Natural killer cell (primary cell): Measurements from ENCODE around the gene SORBS2. TPM values are rescaled to one million over a fixed set of nuclear protein-coding genes. Genes with fewer than 3 reads are reported as not detected.

Experiments used
- ATAC-seq, 3 donors: fragments of 150-1000 bp in 2 of 3; fragments of 200-7000 bp in 1 of 3; cut with Tn5 transposase; 1 replicate in 1 of 3; 2 replicates in 2 of 3; pipeline ENCODE4 v1.10.0; 2021; ENCODE audit warnings: mild to moderate bottlenecking in 2 of 3, moderate library complexity in 2 of 3
- DNase-seq, 2 donors: peaks; one replicate each; pipeline versions ENCODE4 v3.0.0 to v3.0.0-alpha.2; 2013 to 2021; ENCODE audit warnings: mixed read lengths in 1 of 2
- H3K27ac ChIP-seq: one replicate; pipeline ENCODE4 v1.5.1; 2013; ENCODE audit warnings: mild to moderate bottlenecking, low read length
- H3K27me3 ChIP-seq: one replicate; pipeline ENCODE4 v1.6.1; 2013; ENCODE audit warnings: low read length; ENCODE audit not compliant: control insufficient read depth, insufficient read depth
- H3K36me3 ChIP-seq: one replicate; pipeline ENCODE4 v1.6.1; 2013; ENCODE audit warnings: low read length; ENCODE audit not compliant: control insufficient read depth, insufficient read depth
- H3K4me1 ChIP-seq: one replicate; pipeline ENCODE4 v1.6.1; 2013; ENCODE audit warnings: low read length; ENCODE audit not compliant: control insufficient read depth, insufficient read depth
- H3K4me3 ChIP-seq: one replicate; pipeline ENCODE4 v1.5.1; 2013; ENCODE audit warnings: low read length
- H3K9me3 ChIP-seq: one replicate; pipeline ENCODE4 v1.6.1; 2013; ENCODE audit warnings: low read length; ENCODE audit not compliant: control insufficient read depth, insufficient read depth
- H3K27ac Mint-ChIP-seq, 2 donors: one replicate each; pipeline ENCODE4 v1.8.0; 2022; ENCODE audit warnings: mild to moderate bottlenecking in 2 of 2, mixed read lengths in 2 of 2, moderate library complexity in 1 of 2
- H3K27me3 Mint-ChIP-seq, 2 donors: one replicate each; pipeline ENCODE4 v1.8.0; 2022; ENCODE audit warnings: low read depth in 2 of 2, mixed read lengths in 2 of 2
- H3K36me3 Mint-ChIP-seq: one replicate; pipeline ENCODE4 v1.8.0; 2022; ENCODE audit warnings: mixed read lengths
- H3K4me1 Mint-ChIP-seq, 2 donors: one replicate each; pipeline ENCODE4 v1.8.0; 2022; ENCODE audit warnings: mixed read lengths in 2 of 2
- H3K4me3 Mint-ChIP-seq: one replicate; pipeline ENCODE4 v1.8.0; 2022; ENCODE audit warnings: mild to moderate bottlenecking, moderate library complexity, mixed read lengths
- H3K9me3 Mint-ChIP-seq, 2 donors: one replicate each; pipeline ENCODE4 v1.8.0; 2022; ENCODE audit warnings: mixed read lengths in 2 of 2
- CTCF ChIP-seq: fragments of 200-600 bp; IDR thresholded peaks from one replicate; pipeline ENCODE4 v1.8.0; 2022; ENCODE audit warnings: antibody characterized with exemption
- WGBS: methylation state at CpG from one replicate; pipeline ENCODE4 v1.1.7; 2013; ENCODE audit warnings: missing lambda C conversion rate; ENCODE audit not compliant: insufficient coverage; 5-methylcytosine and 5-hydroxymethylcytosine counted together
- intact Hi-C: fragments of 100-400 bp; cut with micrococcal nuclease; formaldehyde crosslinking; loops from one replicate; pipeline ENCODE4 v1.14.2; 2022
- total RNA-seq, 4 donors: library from RNA; stranded (reverse); fragments of 120-200 nt in 1 of 4; gene quantifications; one replicate each; pipeline versions ENCODE4 v1.2.3 to v1.2.4, GENCODE V29; 2013 to 2022

SORBS2 gene
- total RNA-seq, 3 donors from 2014 or later (not counting 1 experiment from before 2014, with no cell fraction given), result 10.2 to 15.6 (median 13.5) TPM

DNA sequence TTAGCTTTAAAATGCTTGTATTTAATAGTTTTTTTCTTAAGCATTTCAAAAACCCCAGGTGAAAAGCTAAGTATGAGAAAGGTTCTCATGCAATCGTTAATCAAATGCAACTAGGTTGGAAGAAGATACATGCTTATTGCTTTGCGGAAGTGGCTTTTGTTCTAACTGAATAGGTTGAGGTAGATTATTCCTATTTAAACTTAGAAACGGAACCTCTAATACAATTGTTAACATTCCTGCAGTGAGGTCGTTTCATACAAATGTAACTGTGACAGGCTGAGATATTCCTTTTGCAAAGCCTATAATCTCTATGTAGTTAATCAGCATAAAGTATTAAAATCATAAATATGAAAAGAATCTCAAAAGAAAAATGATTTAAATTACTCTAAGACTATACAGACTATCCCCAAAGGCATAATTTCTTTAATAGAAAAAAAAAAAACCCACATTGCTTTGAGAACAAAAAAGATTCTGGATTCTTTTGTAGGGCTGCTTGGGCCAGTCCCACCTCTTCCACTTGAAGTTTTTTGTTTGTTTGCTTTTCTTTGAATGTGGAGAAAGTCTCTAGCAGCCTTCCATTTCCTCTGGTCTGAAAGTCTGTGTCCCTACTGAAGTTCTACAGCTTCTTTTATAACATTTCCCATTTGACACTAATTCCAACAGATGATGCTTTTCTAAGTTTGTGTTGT lies 25.6 kb upstream of the SORBS2 start:
- DNase-seq, result no peak
- Mint-ChIP-seq H3K4me3 (no peak overlapping the region), H3K9me3 (no peaks in the 10 kb centered on the region), H3K4me1 (no peaks in the 10 kb centered on the region), H3K27me3 (peaks cover 0 to 7% of the 10 kb centered on the region in 2 donors), H3K27ac (no peak overlapping the region), H3K36me3 (no peaks in the 10 kb centered on the region)
- no peak for TF ChIP-seq CTCF
- 100% methylated on average over 2 of the region's 4 CpGs for WGBS
- ATAC-seq, result no peak
- Histone ChIP-seq H3K27me3 (no peaks in the 10 kb centered on the region), H3K27ac (no peak overlapping the region), H3K36me3 (no peaks in the 10 kb centered on the region), H3K4me1 (no peaks in the 10 kb centered on the region), H3K4me3 (no peak overlapping the region), H3K9me3 (no peaks in the 10 kb centered on the region)
- intact Hi-C loops, result no loop called here

DNA sequence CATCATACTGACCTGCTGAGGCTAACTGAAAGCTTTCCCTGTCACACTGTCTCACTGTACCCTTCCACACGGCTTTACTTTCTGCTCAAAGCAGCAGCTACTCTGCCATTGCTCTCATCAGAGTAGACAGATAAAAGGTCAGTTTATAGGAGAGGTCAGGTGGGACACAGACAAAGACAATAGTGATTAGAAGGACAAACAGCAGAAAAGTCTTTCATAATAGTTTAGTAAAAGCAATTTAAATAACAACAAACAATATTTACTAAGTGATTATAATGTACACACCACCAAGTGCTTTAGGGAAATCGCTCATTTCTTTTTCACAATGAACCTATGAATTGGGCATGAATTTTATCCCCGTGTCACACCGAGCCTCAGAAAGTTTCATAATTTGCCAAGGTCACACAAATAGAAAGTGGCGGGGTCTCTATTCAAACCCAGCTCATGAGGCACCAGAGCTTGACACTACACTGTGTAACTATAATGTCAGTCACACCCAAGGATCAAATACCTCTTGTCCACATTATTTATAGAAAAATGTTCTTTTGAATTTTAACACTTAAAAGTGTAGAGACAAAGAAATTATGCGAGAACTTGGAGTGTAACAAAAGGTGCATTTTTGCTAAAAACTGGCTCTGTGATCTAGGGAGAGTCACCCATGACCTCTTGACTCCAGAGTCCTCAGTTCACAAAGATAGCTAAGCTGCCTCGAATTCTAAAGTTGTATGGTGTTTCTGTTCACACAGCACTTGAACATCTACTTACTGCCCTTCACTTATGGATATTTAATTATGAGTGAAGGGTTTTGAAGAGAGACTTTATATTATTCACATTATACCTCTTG lies 24.5 kb upstream of the SORBS2 start:
- no peaks in the 10 kb centered on the region for H3K36me3 ChIP-seq
- Mint-ChIP-seq H3K4me1 (no peaks in the 10 kb centered on the region), H3K9me3 (no peaks in the 10 kb centered on the region), H3K4me3 (no peak overlapping the region), H3K27me3 (peaks cover 0 to 7% of the 10 kb centered on the region in 2 donors), H3K36me3 (no peaks in the 10 kb centered on the region), H3K27ac (no peak overlapping the region)
- intact Hi-C loops, result no loop called here
- TF ChIP-seq CTCF, result no peak
- no peaks in the 10 kb centered on the region for H3K27me3 ChIP-seq
- H3K9me3 ChIP-seq, result no peaks in the 10 kb centered on the region
- WGBS, result 89% methylated on average over 6 of the region's 7 CpGs
- ATAC-seq (no peak), DNase-seq (no peak)
- no peaks in the 10 kb centered on the region for H3K4me1 ChIP-seq
- H3K27ac ChIP-seq, result no peak overlapping the region
- no peak overlapping the region for H3K4me3 ChIP-seq

- no peaks in the 10 kb centered on the region for H3K9me3 ChIP-seq
- 84% methylated on average over 6 of the region's 6 CpGs for WGBS
- H3K27ac ChIP-seq, result no peak overlapping the region
- TF ChIP-seq CTCF, result no peak
- no peak for DNase-seq
- Mint-ChIP-seq H3K36me3 (no peaks in the 10 kb centered on the region), H3K4me3 (no peak overlapping the region), H3K27ac (no peak overlapping the region), H3K4me1 (no peaks in the 10 kb centered on the region), H3K9me3 (no peaks in the 10 kb centered on the region), H3K27me3 (peaks cover 0 to 7% of the 10 kb centered on the region in 2 donors)
- intact Hi-C loops, result no loop called here
- H3K4me3 ChIP-seq, result no peak overlapping the region
- H3K4me1 ChIP-seq, result no peaks in the 10 kb centered on the region
- H3K36me3 ChIP-seq, result no peaks in the 10 kb centered on the region
- no peak for ATAC-seq
- no peaks in the 10 kb centered on the region for H3K27me3 ChIP-seq
These were observed 23.8 kb upstream of the SORBS2 start for GRCh38 chr4:185835814-185836213.
